Measurements from ENCODE around the gene UBQLN1. TPM values are rescaled to one million over a fixed set of nuclear protein-coding genes. Genes with fewer than 3 reads are reported as not detected.
A peak's percentile ranks its signal among the peaks of the same experiment; 100 is the strongest.
"Not testable (repeated sequence)": the region's sequence is repeated elsewhere in the genome, so short reads cannot be mapped to it uniquely, and the experiment has no call there.

UBQLN1 gene
- 114 TPM for polyA plus RNA-seq (2013, experiment 1 of 2; ENCODE audit: insufficient read length)
- 107 TPM for polyA plus RNA-seq (2013, experiment 2 of 2; ENCODE audit: insufficient read length)

GRCh38 chr9:83707768-83708514 lies at the start of gene UBQLN1:
UBQLN1 (minus strand) TSS chr9:83707958; CDS start chr9:83707679, 279 bp downstream.
- peak; percentile 92 for DNase-seq

GRCh38 chr9:83754383-83754977 lies 46.7 kb upstream of the UBQLN1 start:
- DNase-seq, result no peak

- DNase-seq, result no peak
These were observed 41.9 kb upstream of the UBQLN1 start for GRCh38 chr9:83749706-83750105.

- DNase-seq, result no peak
These were observed 36.4 kb upstream of the UBQLN1 start for GRCh38 chr9:83744206-83744605.

GRCh38 chr9:83733739-83734138 lies 26.0 kb upstream of the UBQLN1 start:
- DNase-seq, result no peak

- DNase-seq, result not testable (repeated sequence)
These were observed 21.0 kb upstream of the UBQLN1 start for GRCh38 chr9:83728591-83729368.

GRCh38 chr9:83724436-83724835 lies 16.7 kb upstream of the UBQLN1 start:
- no peak for DNase-seq

- DNase-seq, result no peak
These were observed 15.2 kb upstream of the UBQLN1 start for GRCh38 chr9:83722726-83723495.

- no peak for DNase-seq
These were observed 13.8 kb upstream of the UBQLN1 start for GRCh38 chr9:83721509-83721908.

- no peak for DNase-seq
These were observed 8.0 kb upstream of the UBQLN1 start for GRCh38 chr9:83715794-83716193.

GRCh38 chr9:83715221-83715620 lies 7.5 kb upstream of the UBQLN1 start:
- DNase-seq, result no peak

- no peak for DNase-seq
These were observed 6.6 kb upstream of the UBQLN1 start for GRCh38 chr9:83714329-83714728.

GRCh38 chr9:83708515-83709158 lies 879 bp upstream of the UBQLN1 start:
- DNase-seq, result peak; percentile 32

GRCh38 chr9:83707518-83707767 lies 315 bp downstream of the UBQLN1 start:
- peak; percentile 79 for DNase-seq

GRCh38 chr9:83706676-83707517 lies 861 bp downstream of the UBQLN1 start:
- peak; percentile 19 for DNase-seq

- DNase-seq, result not testable (repeated sequence)
These were observed 2.5 kb downstream of the UBQLN1 start for GRCh38 chr9:83705219-83705651.

- DNase-seq, result peak; percentile 51
These were observed 6.0 kb downstream of the UBQLN1 start for GRCh38 chr9:83701769-83702168.

GRCh38 chr9:83701286-83701685 lies 6.5 kb downstream of the UBQLN1 start:
- no peak for DNase-seq

- DNase-seq, result no peak
These were observed 8.1 kb downstream of the UBQLN1 start for GRCh38 chr9:83699615-83700014.

- DNase-seq, result no peak
These were observed 8.7 kb downstream of the UBQLN1 start for GRCh38 chr9:83698976-83699585.

- no peak for DNase-seq
These were observed 16.3 kb downstream of the UBQLN1 start for GRCh38 chr9:83691492-83691891.
